DOHH2 (cell line): ENCODE data around the gene RAE1.

ENCODE experiments used
- EZH2phosphoT487 ChIP-seq: fragments of 200-600 bp; sonication (generic); IDR thresholded peaks from 2 replicates; pipeline ENCODE4 v1.6.1; 2017; ENCODE audit warnings: borderline replicate concordance, mild to moderate bottlenecking, antibody characterized with exemption, low read length, moderate library complexity, mixed read lengths
- TF ChIP-seq, protein P1 (sequence below): fragments of 200-600 bp; sonication (generic); IDR thresholded peaks from one replicate; pipeline ENCODE4 v1.5.1; 2014; ENCODE audit warnings: antibody characterized with exemption, mild to moderate bottlenecking, low read depth, low read length; ENCODE audit not compliant: poor library complexity, severe bottlenecking

- TF ChIP-seq, protein P1, sequence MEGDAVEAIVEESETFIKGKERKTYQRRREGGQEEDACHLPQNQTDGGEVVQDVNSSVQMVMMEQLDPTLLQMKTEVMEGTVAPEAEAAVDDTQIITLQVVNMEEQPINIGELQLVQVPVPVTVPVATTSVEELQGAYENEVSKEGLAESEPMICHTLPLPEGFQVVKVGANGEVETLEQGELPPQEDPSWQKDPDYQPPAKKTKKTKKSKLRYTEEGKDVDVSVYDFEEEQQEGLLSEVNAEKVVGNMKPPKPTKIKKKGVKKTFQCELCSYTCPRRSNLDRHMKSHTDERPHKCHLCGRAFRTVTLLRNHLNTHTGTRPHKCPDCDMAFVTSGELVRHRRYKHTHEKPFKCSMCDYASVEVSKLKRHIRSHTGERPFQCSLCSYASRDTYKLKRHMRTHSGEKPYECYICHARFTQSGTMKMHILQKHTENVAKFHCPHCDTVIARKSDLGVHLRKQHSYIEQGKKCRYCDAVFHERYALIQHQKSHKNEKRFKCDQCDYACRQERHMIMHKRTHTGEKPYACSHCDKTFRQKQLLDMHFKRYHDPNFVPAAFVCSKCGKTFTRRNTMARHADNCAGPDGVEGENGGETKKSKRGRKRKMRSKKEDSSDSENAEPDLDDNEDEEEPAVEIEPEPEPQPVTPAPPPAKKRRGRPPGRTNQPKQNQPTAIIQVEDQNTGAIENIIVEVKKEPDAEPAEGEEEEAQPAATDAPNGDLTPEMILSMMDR: no peak
- TF ChIP-seq EZH2phosphoT487: no peak
These were observed 24.0 kb downstream of the RAE1 start for GRCh38 chr20:57374931-57375651.
